Measurements from ENCODE around the gene RETREG2.

RETREG2 gene

GRCh38 chr2:219177552-219178376 is at the start of gene RETREG2:
Gene RETREG2, plus strand, starts transcription at chr2:219178275. Its CDS starts 78 bp downstream, at chr2:219178353.
- peak; percentile 74 to 92 (median 85) for DNase-seq

GRCh38 chr2:219128396-219128795 is 49.7 kb upstream of the RETREG2 start:
- no peak for DNase-seq

GRCh38 chr2:219129589-219129988 is 48.5 kb upstream of the RETREG2 start:
- DNase-seq, result no peak

- no peak for DNase-seq
These were observed 46.7 kb upstream of the RETREG2 start for GRCh38 chr2:219131327-219131726.

GRCh38 chr2:219131744-219132143 is 46.3 kb upstream of the RETREG2 start:
- DNase-seq, result no peak

- DNase-seq, result no peak
These were observed 44.1 kb upstream of the RETREG2 start for GRCh38 chr2:219133976-219134375.

- no peak for DNase-seq
These were observed 37.4 kb upstream of the RETREG2 start for GRCh38 chr2:219140722-219141121.

- DNase-seq, result no peak
These were observed 35.7 kb upstream of the RETREG2 start for GRCh38 chr2:219142329-219142728.

GRCh38 chr2:219149667-219150066 is 28.4 kb upstream of the RETREG2 start:
- DNase-seq, result no peak

- DNase-seq, result peak in 3 of 6 experiments; percentile 32 to 67 (median 57)
These were observed 22.9 kb upstream of the RETREG2 start for GRCh38 chr2:219155054-219155644.

- no peak for DNase-seq
These were observed 20.7 kb upstream of the RETREG2 start for GRCh38 chr2:219157396-219157795.

GRCh38 chr2:219158025-219158424 is 20.1 kb upstream of the RETREG2 start:
- no peak for DNase-seq

- DNase-seq, result no peak
These were observed 19.5 kb upstream of the RETREG2 start for GRCh38 chr2:219158586-219158985.

GRCh38 chr2:219159771-219160185 is 18.3 kb upstream of the RETREG2 start:
- no peak for DNase-seq

GRCh38 chr2:219160186-219161017 is 17.7 kb upstream of the RETREG2 start, which contains the start of gene NHEJ1:
Gene NHEJ1, minus strand, starts transcription at chr2:219160815. Its CDS starts 2,453 bp downstream, at chr2:219158362.
- DNase-seq, result peak; percentile 84 to 99 (median 94)

- DNase-seq, result no peak
These were observed 17.0 kb upstream of the RETREG2 start for GRCh38 chr2:219161097-219161496.

- no peak for DNase-seq
These were observed 14.9 kb upstream of the RETREG2 start for GRCh38 chr2:219163156-219163555.

GRCh38 chr2:219165058-219165911 is 12.8 kb upstream of the RETREG2 start:
- no peak for DNase-seq

- DNase-seq, result no peak
These were observed 10.1 kb upstream of the RETREG2 start for GRCh38 chr2:219167997-219168396.

- no peak for DNase-seq
These were observed 9.5 kb upstream of the RETREG2 start for GRCh38 chr2:219168526-219168925.

- DNase-seq, result no peak
These were observed 9.1 kb upstream of the RETREG2 start for GRCh38 chr2:219168932-219169331.

GRCh38 chr2:219169930-219170654 is 8.0 kb upstream of the RETREG2 start, which contains the start of gene SLC23A3:
Gene SLC23A3, minus strand, starts transcription at chr2:219170029. Its CDS starts 45 bp downstream, at chr2:219169984.
- no peak for DNase-seq

Data from stimulated activated naive CD4-positive, alpha-beta T cell (primary cell).